H9 (cell line): ENCODE data around the gene CHRNA4. TPM values are rescaled to one million over a fixed set of nuclear protein-coding genes. Genes with fewer than 3 reads are reported as not detected.

Source experiments
- DNase-seq: peaks from one replicate; pipeline ENCODE4 v3.0.0-alpha.2; 2017
- H2AFZ ChIP-seq: one replicate; pipeline ENCODE4 v1.6.1; 2013; ENCODE audit warnings: mild to moderate bottlenecking, low read length, control low read depth, moderate library complexity
- H2AK5ac ChIP-seq: 2 replicates; pipeline ENCODE4 v1.6.1; 2013; ENCODE audit warnings: low read length, control low read depth, mixed read lengths; ENCODE audit not compliant: insufficient read length
- H2BK120ac ChIP-seq: one replicate; pipeline ENCODE4 v1.6.1; 2013; ENCODE audit warnings: low read depth, mild to moderate bottlenecking, low read length, control low read depth, inconsistent platforms; ENCODE audit not compliant: poor library complexity, severe bottlenecking
- H2BK12ac ChIP-seq: 2 replicates; pipeline ENCODE4 v1.6.1; 2013; ENCODE audit warnings: low read length, control low read depth, mixed read lengths, low read depth; ENCODE audit not compliant: insufficient read length
- H2BK15ac ChIP-seq: 2 replicates; pipeline ENCODE4 v1.6.1; 2013; ENCODE audit warnings: low read depth, low read length, control low read depth
- H2BK20ac ChIP-seq: one replicate; pipeline ENCODE4 v1.6.1; 2013; ENCODE audit warnings: low read depth, mild to moderate bottlenecking, low read length, control low read depth, inconsistent platforms; ENCODE audit not compliant: poor library complexity, severe bottlenecking
- H2BK5ac ChIP-seq: 2 replicates; pipeline ENCODE4 v1.6.1; 2013; ENCODE audit warnings: low read length, control low read depth, mixed read lengths; ENCODE audit not compliant: insufficient read length
- H3K14ac ChIP-seq: 2 replicates; pipeline ENCODE4 v1.6.1; 2013; ENCODE audit warnings: low read length, control low read depth; ENCODE audit not compliant: insufficient read depth
- H3K18ac ChIP-seq: 2 replicates; pipeline ENCODE4 v1.6.1; 2013; ENCODE audit warnings: low read depth, mild to moderate bottlenecking, mixed read lengths, low read length, control low read depth; ENCODE audit not compliant: insufficient read length
- H3K23ac ChIP-seq: 2 replicates; pipeline ENCODE4 v1.6.1; 2013; ENCODE audit warnings: low read length, control low read depth, mixed read lengths, low read depth; ENCODE audit not compliant: insufficient read length
- H3K23me2 ChIP-seq: 2 replicates; pipeline ENCODE4 v1.6.1; 2013; ENCODE audit warnings: low read depth, mild to moderate bottlenecking, mixed read lengths, low read length, control low read depth; ENCODE audit not compliant: insufficient read length, poor library complexity, severe bottlenecking
- H3K27ac ChIP-seq: 2 replicates; pipeline ENCODE4 v1.5.1; 2013; ENCODE audit warnings: low read length, control low read depth, mixed read lengths, low read depth; ENCODE audit not compliant: insufficient read length
- H3K27me3 ChIP-seq: 2 replicates; pipeline ENCODE4 v1.6.1; 2013; ENCODE audit warnings: low read length, control low read depth, inconsistent platforms; ENCODE audit not compliant: insufficient read depth
- H3K4ac ChIP-seq: 2 replicates; pipeline ENCODE4 v1.6.1; 2013; ENCODE audit warnings: low read depth, mild to moderate bottlenecking, control low read depth, inconsistent platforms, low read length, moderate library complexity
- H3K4me1 ChIP-seq: 2 replicates; pipeline ENCODE4 v1.6.1; 2013; ENCODE audit warnings: low read length, control low read depth, inconsistent platforms; ENCODE audit not compliant: insufficient read depth
- H3K4me2 ChIP-seq: 2 replicates; pipeline ENCODE4 v1.6.1; 2013; ENCODE audit warnings: low read length, control low read depth, mixed read lengths; ENCODE audit not compliant: insufficient read length, insufficient read depth
- H3K56ac ChIP-seq: 2 replicates; pipeline ENCODE4 v1.6.1; 2013; ENCODE audit warnings: low read depth, mild to moderate bottlenecking, mixed read lengths, low read length, control low read depth; ENCODE audit not compliant: insufficient read length
- H3K79me1 ChIP-seq: 2 replicates; pipeline ENCODE4 v1.6.1; 2013; ENCODE audit warnings: low read depth, mild to moderate bottlenecking, moderate library complexity, low read length, control low read depth, inconsistent platforms; ENCODE audit not compliant: insufficient read depth, poor library complexity, severe bottlenecking
- H3K79me2 ChIP-seq: 2 replicates; pipeline ENCODE4 v1.6.1; 2013; ENCODE audit warnings: low read length, control low read depth, inconsistent platforms; ENCODE audit not compliant: insufficient read depth
- H3K9ac ChIP-seq: 2 replicates; pipeline ENCODE4 v1.6.1; 2013; ENCODE audit warnings: low read length, control low read depth, mixed read lengths; ENCODE audit not compliant: insufficient read length; ENCODE audit errors: extremely low read depth
- H3K9me3 ChIP-seq: one replicate; pipeline ENCODE4 v1.6.1; 2013; ENCODE audit warnings: low read depth, low read length, inconsistent platforms; ENCODE audit not compliant: control insufficient read depth
- H3T11ph ChIP-seq: one replicate; pipeline ENCODE4 v1.6.1; 2013; ENCODE audit warnings: mild to moderate bottlenecking, low read length, control low read depth, inconsistent platforms
- H4K20me1 ChIP-seq: one replicate; pipeline ENCODE4 v1.6.1; 2013; ENCODE audit not compliant: control insufficient read depth, insufficient read length, insufficient read depth
- H4K5ac ChIP-seq: 2 replicates; pipeline ENCODE4 v1.6.1; 2013; ENCODE audit warnings: low read depth, mild to moderate bottlenecking, mixed read lengths, low read length, control low read depth; ENCODE audit not compliant: insufficient read length
- H4K8ac ChIP-seq: replicated peaks from 2 replicates; pipeline ENCODE4 v1.6.1; 2013; ENCODE audit warnings: low read length, control low read depth, mixed read lengths, low read depth; ENCODE audit not compliant: insufficient read length
- H4K91ac ChIP-seq: 2 replicates; pipeline ENCODE4 v1.6.1; 2013; ENCODE audit warnings: low read depth, mild to moderate bottlenecking, moderate library complexity, mixed read lengths, low read length, control low read depth; ENCODE audit not compliant: insufficient read length
- H3K27ac Mint-ChIP-seq, 3 experiments: 2 replicates in 2 of 3; 3 replicates in 1 of 3; pipeline ENCODE4 v1.8.0; 2020 to 2021; ENCODE audit warnings: mixed read lengths in 3 of 3, mild to moderate bottlenecking in 1 of 3, moderate library complexity in 1 of 3
- H3K27me3 Mint-ChIP-seq: 2 replicates; pipeline ENCODE4 v1.8.0; 2021; ENCODE audit warnings: low read depth, mild to moderate bottlenecking, moderate library complexity, mixed read lengths
- H3K36me3 Mint-ChIP-seq, 3 experiments: 2 replicates in 2 of 3; 3 replicates in 1 of 3; pipeline ENCODE4 v1.8.0; 2020 to 2021; ENCODE audit warnings: low read depth in 3 of 3, mixed read lengths in 3 of 3; ENCODE audit not compliant: insufficient read depth in 1 of 3
- H3K4me1 Mint-ChIP-seq, 2 experiments: 2 replicates each; pipeline ENCODE4 v1.8.0; 2020; ENCODE audit warnings: mixed read lengths in 2 of 2
- H3K4me3 Mint-ChIP-seq, 2 experiments: 2 replicates in 1 of 2; 3 replicates in 1 of 2; pipeline ENCODE4 v1.8.0; 2020 to 2021; ENCODE audit warnings: mild to moderate bottlenecking in 2 of 2, mixed read lengths in 2 of 2, moderate library complexity in 1 of 2
- H3K9me3 Mint-ChIP-seq, 2 experiments: 2 replicates in 1 of 2; 3 replicates in 1 of 2; pipeline ENCODE4 v1.8.0; 2020; ENCODE audit warnings: mild to moderate bottlenecking in 2 of 2, mixed read lengths in 2 of 2, moderate library complexity in 1 of 2
- WGBS: extraction: QIAGEN DNeasy Blood & Tissue Kit; methylation state at CpG from one replicate; pipeline ENCODE4 v1.1.7; 2013; ENCODE audit warnings: missing lambda C conversion rate, low lambda C conversion rate, mixed read lengths; ENCODE audit not compliant: insufficient read length; ENCODE audit errors: extremely low coverage; 5-methylcytosine and 5-hydroxymethylcytosine counted together
- total RNA-seq: library from RNA; stranded (reverse); gene quantifications from 2 replicates; pipeline ENCODE4 v1.2.1, GENCODE V29; 2021
- TF ChIP-seq, protein P1 (sequence below): fragments of 200-600 bp; sonication (generic); conservative IDR thresholded peaks from 3 replicates; pipeline ENCODE4 v1.8.0; 2021; ENCODE audit warnings: antibody characterized with exemption, mild to moderate bottlenecking

CHRNA4 gene
- total RNA-seq, 1 experiment from 2014 or later, result 2.5 TPM

DNA sequence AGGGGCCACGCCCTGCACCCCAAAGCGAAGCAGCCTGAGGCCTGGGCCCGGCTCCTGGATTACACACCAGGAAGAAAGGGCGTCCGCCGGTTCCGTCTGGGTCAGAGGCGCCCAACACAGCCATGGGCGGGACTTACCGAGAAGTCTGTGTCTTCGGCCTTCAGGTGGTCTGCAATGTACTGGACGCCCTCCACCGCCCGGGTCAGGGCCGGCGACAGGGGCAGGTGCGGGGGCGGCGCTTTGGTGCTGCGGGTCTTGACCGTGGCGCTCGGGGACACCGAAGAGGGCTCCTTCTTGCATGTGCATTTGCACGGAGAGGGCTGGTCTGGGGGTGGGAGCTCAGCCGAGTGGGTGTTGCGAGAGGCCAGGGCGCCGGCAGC lies 11.6 kb downstream of the CHRNA4 start:
- peaks cover 2% of the 10 kb centered on the region for H4K20me1 ChIP-seq
- no peak overlapping the region for H3K56ac ChIP-seq
- no peak overlapping the region for H2AK5ac ChIP-seq
- peaks cover 0 to 7% (median 4%) of the 10 kb centered on the region in 3 experiments; a peak in 3 of 7 replicates for H3K36me3 Mint-ChIP-seq
- H4K5ac ChIP-seq, result no peak overlapping the region
- H3K27ac ChIP-seq, result no peak overlapping the region
- H3K79me2 ChIP-seq, result no peaks in the 10 kb centered on the region
- H3K23ac ChIP-seq, result no peak overlapping the region
- H3K4me3 Mint-ChIP-seq, result no peak overlapping the region
- H3K9ac ChIP-seq, result no peak overlapping the region
- peaks cover 8% of the 10 kb centered on the region for H3K27me3 Mint-ChIP-seq
- H3K4ac ChIP-seq, result no peak overlapping the region
- no peak overlapping the region for H3T11ph ChIP-seq
- H3K9me3 ChIP-seq, result no peaks in the 10 kb centered on the region
- no CpG with 5 or more reads among the region's 29 CpGs for WGBS
- no peak for DNase-seq
- H3K4me1 ChIP-seq, result no peaks in the 10 kb centered on the region
- H3K27ac Mint-ChIP-seq, result no peak overlapping the region
- no peak overlapping the region for H4K91ac ChIP-seq
- H2BK120ac ChIP-seq, result no peak overlapping the region
- H2BK15ac ChIP-seq, result no peak overlapping the region
- H4K8ac ChIP-seq, result no peak overlapping the region
- no peak overlapping the region for H2BK20ac ChIP-seq
- H3K27me3 ChIP-seq, result no peaks in the 10 kb centered on the region
- no peak overlapping the region for H2BK5ac ChIP-seq
- H3K79me1 ChIP-seq, result no peaks in the 10 kb centered on the region
- H2AFZ ChIP-seq, result no peak overlapping the region
- H3K23me2 ChIP-seq, result no peaks in the 10 kb centered on the region
- H3K4me1 Mint-ChIP-seq, result peaks cover 5 to 7% of the 10 kb centered on the region in 2 experiments
- H2BK12ac ChIP-seq, result no peak overlapping the region
- peaks cover 0 to 10% of the 10 kb centered on the region in 2 experiments; a peak in 2 of 5 replicates for H3K9me3 Mint-ChIP-seq
- H3K18ac ChIP-seq, result no peak overlapping the region
- TF ChIP-seq, protein P1, sequence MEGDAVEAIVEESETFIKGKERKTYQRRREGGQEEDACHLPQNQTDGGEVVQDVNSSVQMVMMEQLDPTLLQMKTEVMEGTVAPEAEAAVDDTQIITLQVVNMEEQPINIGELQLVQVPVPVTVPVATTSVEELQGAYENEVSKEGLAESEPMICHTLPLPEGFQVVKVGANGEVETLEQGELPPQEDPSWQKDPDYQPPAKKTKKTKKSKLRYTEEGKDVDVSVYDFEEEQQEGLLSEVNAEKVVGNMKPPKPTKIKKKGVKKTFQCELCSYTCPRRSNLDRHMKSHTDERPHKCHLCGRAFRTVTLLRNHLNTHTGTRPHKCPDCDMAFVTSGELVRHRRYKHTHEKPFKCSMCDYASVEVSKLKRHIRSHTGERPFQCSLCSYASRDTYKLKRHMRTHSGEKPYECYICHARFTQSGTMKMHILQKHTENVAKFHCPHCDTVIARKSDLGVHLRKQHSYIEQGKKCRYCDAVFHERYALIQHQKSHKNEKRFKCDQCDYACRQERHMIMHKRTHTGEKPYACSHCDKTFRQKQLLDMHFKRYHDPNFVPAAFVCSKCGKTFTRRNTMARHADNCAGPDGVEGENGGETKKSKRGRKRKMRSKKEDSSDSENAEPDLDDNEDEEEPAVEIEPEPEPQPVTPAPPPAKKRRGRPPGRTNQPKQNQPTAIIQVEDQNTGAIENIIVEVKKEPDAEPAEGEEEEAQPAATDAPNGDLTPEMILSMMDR, result no peak
- H3K4me2 ChIP-seq, result no peak overlapping the region
- no peak overlapping the region for H3K14ac ChIP-seq
